ENCODE results near the gene STIL. TPM values are rescaled to one million over a fixed set of nuclear protein-coding genes. Genes with fewer than 3 reads are reported as not detected.

STIL gene
- total RNA-seq, 1 donor from 2014 or later, result 0.33 TPM

Other genes starting within 250 kb of the STIL start
- 0.55 TPM for gene CYP4Z1, start 246.9 kb downstream of the STIL start, total RNA-seq
- gene CYP4A22, start 176.7 kb downstream of the STIL start, total RNA-seq, result 69.9 TPM
- 1.3 TPM for gene PDZK1IP1, start 124.1 kb downstream of the STIL start, total RNA-seq
- 1.9 TPM for gene TAL1, start 81.9 kb downstream of the STIL start, total RNA-seq
- gene CMPK1, start 19.6 kb upstream of the STIL start, total RNA-seq, result 119 TPM
- gene FOXE3, start 102.1 kb upstream of the STIL start, total RNA-seq, result not detected
- 0.55 TPM for gene FOXD2, start 123.9 kb upstream of the STIL start, total RNA-seq